Measurements from ENCODE around the gene COX4I2. TPM values are rescaled to one million over a fixed set of nuclear protein-coding genes. Genes with fewer than 3 reads are reported as not detected.

The COX4I2 gene
- total RNA-seq, 1 experiment from 2014 or later: not detected

DNA sequence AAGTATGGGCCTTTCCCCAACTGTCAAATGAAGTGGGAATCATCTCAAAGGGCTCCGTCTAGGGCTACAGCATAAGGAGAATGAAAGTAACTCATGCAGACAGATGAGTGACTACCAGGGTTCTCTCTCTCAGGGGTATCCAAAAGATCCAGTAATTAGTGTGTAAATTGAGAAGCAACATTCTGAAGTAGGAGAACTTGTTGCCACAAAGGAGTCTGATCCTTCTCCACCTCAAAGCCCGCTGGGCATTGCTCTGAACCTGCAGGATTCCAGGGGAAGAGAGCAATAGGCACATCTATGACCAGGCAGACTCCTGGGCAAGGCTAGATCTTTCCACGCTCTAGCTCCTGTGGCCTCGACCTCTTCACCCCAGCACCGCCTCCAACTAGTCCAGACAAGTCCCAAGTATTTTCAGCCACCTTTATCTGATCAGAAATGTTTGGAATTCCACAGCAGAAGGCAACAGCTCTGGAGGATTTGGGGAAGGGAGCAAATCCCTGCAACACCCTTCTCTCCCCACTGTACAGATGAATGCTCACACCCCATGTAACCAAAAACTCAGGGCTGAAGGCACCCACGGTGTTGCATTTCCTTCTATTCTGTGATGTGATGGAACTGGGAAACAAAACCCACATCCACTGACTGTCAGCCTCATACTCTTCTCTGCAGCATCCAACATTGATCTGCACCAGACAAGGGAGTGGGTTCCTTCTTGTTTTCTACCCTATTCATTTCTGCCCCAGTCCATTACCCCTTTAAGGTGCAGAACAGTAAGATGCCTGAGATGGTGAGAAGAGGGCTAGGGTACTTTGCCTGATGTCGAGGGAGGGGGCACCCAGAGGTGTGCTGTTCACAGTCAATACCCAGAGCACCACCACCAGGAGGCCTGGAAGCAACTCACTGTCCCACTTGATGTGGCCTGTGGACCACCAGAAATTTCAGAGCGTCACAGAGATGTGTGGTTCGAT lies 41.0 kb downstream of the COX4I2 start:
- intact Hi-C loops (cut with micrococcal nuclease; ENCODE audit: unreplicated experiment) (loop anchor here (5.0 kb wide), 1 partner anchor 44 kb away; the partner anchor contains the start of gene BCL2L1), in situ Hi-C loops (cut with HindIII; ENCODE audit: low pct_unique_long_range_greater_than_20kb, low sequenced_read_pairs) (no loop called here)
- ChIA-PET POLR2A (no interaction called here), CTCF (interaction anchor here (0.9 to 1.5 kb wide), 2 partner anchors 17 to 45 kb away, joined by 3 to 4 read pairs; no protein-coding TSS in a partner anchor)
- TF ChIP-seq TCF7L2 (IDR thresholded peaks at IDR 0.05; ENCODE audit: low read depth, low read length) (no peak), SIN3A (IDR thresholded peaks at IDR 0.05; ENCODE audit: borderline replicate concordance, insufficient read depth, low read depth, low read length) (no peak), POLR2AphosphoS5 (IDR thresholded peaks at IDR 0.05; ENCODE audit: low read depth, low read length) (no peak; the same call in 1 of the 2 replicates)
- TF ChIP-seq, protein P1, sequence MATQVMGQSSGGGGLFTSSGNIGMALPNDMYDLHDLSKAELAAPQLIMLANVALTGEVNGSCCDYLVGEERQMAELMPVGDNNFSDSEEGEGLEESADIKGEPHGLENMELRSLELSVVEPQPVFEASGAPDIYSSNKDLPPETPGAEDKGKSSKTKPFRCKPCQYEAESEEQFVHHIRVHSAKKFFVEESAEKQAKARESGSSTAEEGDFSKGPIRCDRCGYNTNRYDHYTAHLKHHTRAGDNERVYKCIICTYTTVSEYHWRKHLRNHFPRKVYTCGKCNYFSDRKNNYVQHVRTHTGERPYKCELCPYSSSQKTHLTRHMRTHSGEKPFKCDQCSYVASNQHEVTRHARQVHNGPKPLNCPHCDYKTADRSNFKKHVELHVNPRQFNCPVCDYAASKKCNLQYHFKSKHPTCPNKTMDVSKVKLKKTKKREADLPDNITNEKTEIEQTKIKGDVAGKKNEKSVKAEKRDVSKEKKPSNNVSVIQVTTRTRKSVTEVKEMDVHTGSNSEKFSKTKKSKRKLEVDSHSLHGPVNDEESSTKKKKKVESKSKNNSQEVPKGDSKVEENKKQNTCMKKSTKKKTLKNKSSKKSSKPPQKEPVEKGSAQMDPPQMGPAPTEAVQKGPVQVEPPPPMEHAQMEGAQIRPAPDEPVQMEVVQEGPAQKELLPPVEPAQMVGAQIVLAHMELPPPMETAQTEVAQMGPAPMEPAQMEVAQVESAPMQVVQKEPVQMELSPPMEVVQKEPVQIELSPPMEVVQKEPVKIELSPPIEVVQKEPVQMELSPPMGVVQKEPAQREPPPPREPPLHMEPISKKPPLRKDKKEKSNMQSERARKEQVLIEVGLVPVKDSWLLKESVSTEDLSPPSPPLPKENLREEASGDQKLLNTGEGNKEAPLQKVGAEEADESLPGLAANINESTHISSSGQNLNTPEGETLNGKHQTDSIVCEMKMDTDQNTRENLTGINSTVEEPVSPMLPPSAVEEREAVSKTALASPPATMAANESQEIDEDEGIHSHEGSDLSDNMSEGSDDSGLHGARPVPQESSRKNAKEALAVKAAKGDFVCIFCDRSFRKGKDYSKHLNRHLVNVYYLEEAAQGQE (IDR thresholded peaks at IDR 0.05; ENCODE audit: insufficient read depth in 1 of 2, low read depth in 2 of 2, low read length in 1 of 2): no peak
- TF ChIP-seq, protein P2, sequence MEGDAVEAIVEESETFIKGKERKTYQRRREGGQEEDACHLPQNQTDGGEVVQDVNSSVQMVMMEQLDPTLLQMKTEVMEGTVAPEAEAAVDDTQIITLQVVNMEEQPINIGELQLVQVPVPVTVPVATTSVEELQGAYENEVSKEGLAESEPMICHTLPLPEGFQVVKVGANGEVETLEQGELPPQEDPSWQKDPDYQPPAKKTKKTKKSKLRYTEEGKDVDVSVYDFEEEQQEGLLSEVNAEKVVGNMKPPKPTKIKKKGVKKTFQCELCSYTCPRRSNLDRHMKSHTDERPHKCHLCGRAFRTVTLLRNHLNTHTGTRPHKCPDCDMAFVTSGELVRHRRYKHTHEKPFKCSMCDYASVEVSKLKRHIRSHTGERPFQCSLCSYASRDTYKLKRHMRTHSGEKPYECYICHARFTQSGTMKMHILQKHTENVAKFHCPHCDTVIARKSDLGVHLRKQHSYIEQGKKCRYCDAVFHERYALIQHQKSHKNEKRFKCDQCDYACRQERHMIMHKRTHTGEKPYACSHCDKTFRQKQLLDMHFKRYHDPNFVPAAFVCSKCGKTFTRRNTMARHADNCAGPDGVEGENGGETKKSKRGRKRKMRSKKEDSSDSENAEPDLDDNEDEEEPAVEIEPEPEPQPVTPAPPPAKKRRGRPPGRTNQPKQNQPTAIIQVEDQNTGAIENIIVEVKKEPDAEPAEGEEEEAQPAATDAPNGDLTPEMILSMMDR (IDR thresholded peaks at IDR 0.05): no peak
- no TSS peak for BruUV-seq (replicated peaks)
- H3K9me3 ChIP-seq (ENCODE audit: control insufficient read depth, insufficient read depth, low read depth, low read length): no peaks in the 10 kb centered on the region
- peaks cover 4% of the 10 kb centered on the region; the same call in 1 of the 2 replicates for H3K36me3 ChIP-seq (ENCODE audit: control insufficient read depth, insufficient read depth, low read length)
- H3K4me1 ChIP-seq (ENCODE audit: control insufficient read depth, insufficient read depth, low read length): peaks cover 66% of the 10 kb centered on the region
- ATAC-seq (peak; percentile 44), DNase-seq (ENCODE audit: low read depth, low spot score) (no peak)
- no peak overlapping the region for H3K4me3 ChIP-seq (ENCODE audit: low read depth in 2 of 2, low read length in 2 of 2)
- H3K27me3 ChIP-seq (ENCODE audit: control insufficient read depth, insufficient read depth, low read length): no peaks in the 10 kb centered on the region
- H3K27ac ChIP-seq (ENCODE audit: low read length): peak overlapping the region; percentile 76

DNA sequence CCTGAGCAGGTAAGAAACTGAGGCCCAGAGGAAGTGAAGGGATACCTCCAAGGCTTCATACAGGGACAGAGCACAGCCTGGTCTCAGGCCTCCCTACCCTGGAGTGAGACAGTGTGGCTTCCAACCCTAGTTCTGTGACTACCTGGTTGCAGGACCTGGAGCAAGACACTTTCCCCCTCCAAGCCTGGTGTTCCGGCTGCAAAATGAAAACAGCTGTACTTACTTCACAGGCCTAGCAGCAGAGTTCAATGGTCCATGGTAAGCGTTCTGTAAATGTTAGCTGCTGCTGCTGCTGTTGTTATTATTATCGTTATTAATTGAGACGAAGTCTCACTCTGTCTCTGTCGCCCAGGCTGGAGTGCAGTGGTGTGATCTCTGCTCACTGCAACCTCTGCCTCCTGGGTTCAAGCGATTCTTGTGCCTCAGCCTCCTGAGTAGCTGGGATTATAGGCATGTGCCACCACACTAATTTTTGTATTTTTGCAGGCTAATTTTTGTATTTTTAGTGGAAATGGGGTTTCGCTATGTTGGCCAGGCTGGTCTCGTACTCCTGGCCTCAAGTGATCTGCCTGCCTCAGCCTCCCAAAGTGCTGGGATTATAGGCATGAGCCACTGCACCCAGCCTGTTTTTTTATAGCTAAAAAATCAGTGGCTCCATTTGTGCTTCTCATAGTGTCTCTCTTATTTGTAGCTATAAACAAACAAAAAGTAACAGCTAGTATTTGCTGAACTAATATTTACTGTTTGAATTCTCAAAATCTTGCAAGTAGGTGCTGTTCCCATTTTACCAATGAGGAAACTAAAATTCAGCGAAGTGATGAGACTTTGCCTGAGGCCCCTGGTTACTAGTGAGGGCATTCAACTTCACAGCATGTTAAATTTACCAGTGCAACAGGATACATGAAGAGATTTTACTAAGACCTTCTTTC lies 41.9 kb downstream of the COX4I2 start:
- TF ChIP-seq, protein P1 (IDR thresholded peaks at IDR 0.05; ENCODE audit: insufficient read depth in 1 of 2, low read depth in 2 of 2, low read length in 1 of 2): no peak
- TF ChIP-seq POLR2AphosphoS5 (IDR thresholded peaks at IDR 0.05; ENCODE audit: low read depth, low read length) (no peak), SIN3A (IDR thresholded peaks at IDR 0.05; ENCODE audit: borderline replicate concordance, insufficient read depth, low read depth, low read length) (no peak), TCF7L2 (IDR thresholded peaks at IDR 0.05; ENCODE audit: low read depth, low read length) (no peak)
- TF ChIP-seq, protein P2 (IDR thresholded peaks at IDR 0.05): no peak
- Histone ChIP-seq H3K36me3 (ENCODE audit: control insufficient read depth, insufficient read depth, low read length) (peaks cover 4% of the 10 kb centered on the region; the same call in 1 of the 2 replicates), H3K9me3 (ENCODE audit: control insufficient read depth, insufficient read depth, low read depth, low read length) (no peaks in the 10 kb centered on the region), H3K27me3 (ENCODE audit: control insufficient read depth, insufficient read depth, low read length) (no peaks in the 10 kb centered on the region), H3K4me3 (ENCODE audit: low read depth in 2 of 2, low read length in 2 of 2) (no peak overlapping the region), H3K4me1 (ENCODE audit: control insufficient read depth, insufficient read depth, low read length) (peaks cover 70% of the 10 kb centered on the region), H3K27ac (ENCODE audit: low read length) (peak overlapping the region; percentile 76)
- ATAC-seq (peak; percentile 5; the same call in 1 of the 2 replicates), DNase-seq (ENCODE audit: low read depth, low spot score) (no peak)
- intact Hi-C loops (cut with micrococcal nuclease; ENCODE audit: unreplicated experiment) (loop anchor here (5.0 kb wide), 1 partner anchor 43 kb away; the partner anchor contains the start of gene BCL2L1), in situ Hi-C loops (cut with HindIII; ENCODE audit: low pct_unique_long_range_greater_than_20kb, low sequenced_read_pairs) (no loop called here)
- POLR2A ChIA-PET: no interaction called here
- CTCF ChIA-PET: interaction anchor here (1.5 kb wide), 1 partner anchor 44 kb away, joined by 4 read pairs; no protein-coding TSS in a partner anchor
- no TSS peak for BruUV-seq (replicated peaks)

Data from Panc1 (cell line).